Astrocyte of the hippocampus (primary cell): ENCODE results near the gene ALG1.

Source experiments
- DNase-seq: peaks from one replicate; pipeline ENCODE4 v3.0.0; 2011; ENCODE audit warnings: low read depth, low spot score

The ALG1 gene

GRCh38 chr16:5045499-5046115 is 26.0 kb upstream of the ALG1 start:
- no peak for DNase-seq

GRCh38 chr16:5046914-5047313 is 24.7 kb upstream of the ALG1 start:
- DNase-seq: no peak

DNA sequence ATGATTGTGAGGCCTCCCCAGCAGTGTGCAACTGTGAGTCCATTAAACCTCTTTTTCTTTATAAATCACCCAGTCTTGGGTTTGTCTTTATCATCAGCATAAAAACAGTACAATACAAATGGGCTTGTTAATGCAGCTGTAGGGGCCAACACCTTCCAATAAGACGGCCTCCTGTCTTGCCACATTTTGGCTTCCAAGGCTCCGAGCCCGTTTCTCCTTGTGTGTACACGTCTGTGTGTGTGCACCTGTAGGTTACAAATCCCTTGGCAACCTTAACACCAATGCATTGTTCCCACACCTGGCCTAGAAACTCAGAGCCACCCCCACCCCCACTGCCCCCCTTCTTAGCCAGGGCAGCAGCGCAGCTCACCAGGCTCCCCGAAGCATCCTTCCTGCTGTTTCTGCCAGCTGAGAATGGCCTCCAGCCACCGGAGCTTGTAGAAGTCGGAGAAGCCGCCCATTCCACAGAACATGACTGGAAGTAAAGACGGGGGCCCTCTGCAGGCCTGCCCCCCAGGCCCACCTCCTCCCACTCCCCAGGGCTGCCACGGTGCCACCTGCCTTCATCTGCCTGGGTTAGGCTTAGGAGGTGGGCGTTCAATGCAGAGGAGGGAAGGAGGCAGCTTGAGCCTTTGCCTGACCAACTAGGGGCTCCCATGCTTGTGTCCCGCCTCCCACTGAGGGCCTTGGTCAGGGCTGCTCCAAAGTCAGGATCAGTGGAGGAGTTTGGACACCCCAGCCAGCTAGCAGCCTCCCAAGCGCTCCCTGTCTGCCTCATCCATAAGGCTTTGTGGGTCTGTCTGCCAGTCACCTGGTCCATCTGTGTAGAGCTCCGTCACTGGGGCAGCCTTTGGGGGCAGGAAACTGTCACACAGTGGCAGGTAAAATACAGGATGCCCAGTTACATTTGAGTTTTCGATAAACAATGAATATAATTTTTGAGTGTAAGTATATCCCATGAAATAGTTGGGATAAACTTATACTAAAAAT is 16.5 kb upstream of the ALG1 start:
- DNase-seq: no peak

DNA sequence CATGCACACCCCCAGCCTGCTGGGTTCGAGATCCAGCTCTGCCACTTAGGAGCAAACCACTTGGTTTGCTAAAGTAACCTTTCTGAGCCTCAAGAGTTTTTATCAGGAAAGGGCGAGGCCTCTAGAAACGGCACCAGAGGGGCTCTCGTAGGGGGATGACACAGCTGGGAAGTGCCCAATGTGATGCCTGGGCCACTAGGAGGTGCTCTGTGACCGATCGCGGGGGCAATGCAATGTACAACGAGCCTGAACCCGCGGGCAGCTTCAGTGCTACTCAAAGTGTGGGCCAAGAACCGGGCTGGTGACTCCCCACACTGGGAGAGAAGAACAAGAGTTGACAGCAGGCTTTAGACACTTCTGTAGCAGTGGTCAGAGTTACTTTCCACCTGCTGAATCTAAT is 15.3 kb upstream of the ALG1 start:
- peak; percentile 18 for DNase-seq

- peak; percentile 28 for DNase-seq
Observed at GRCh38 chr16:5058476-5058875, 13.2 kb upstream of the ALG1 start.

- DNase-seq: no peak
Observed at GRCh38 chr16:5059386-5060072, 12.1 kb upstream of the ALG1 start.

- no peak for DNase-seq
Observed at GRCh38 chr16:5060073-5060641, 11.5 kb upstream of the ALG1 start.

DNA sequence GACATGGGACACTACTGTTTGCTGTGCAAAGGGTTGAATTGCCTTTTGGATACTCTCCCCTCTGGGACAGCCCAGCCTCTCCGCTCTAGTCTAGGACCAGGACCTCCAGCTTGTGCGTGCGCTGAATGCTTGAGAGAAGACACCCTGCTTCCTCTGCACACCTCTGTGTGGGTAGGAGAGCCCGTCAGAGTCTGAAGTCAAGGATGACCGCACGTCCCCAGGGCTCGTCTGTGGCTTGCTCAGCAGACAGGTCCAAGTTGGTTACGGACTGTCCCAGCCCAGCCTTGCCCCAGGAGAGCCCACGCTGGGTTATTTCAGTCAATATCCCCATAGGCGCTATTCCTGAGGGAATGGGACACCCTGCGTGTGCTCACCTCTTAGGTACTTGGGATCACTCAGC is 9.6 kb upstream of the ALG1 start:
- no peak for DNase-seq

- DNase-seq: no peak
Observed at GRCh38 chr16:5062790-5063765, 8.6 kb upstream of the ALG1 start.

DNA sequence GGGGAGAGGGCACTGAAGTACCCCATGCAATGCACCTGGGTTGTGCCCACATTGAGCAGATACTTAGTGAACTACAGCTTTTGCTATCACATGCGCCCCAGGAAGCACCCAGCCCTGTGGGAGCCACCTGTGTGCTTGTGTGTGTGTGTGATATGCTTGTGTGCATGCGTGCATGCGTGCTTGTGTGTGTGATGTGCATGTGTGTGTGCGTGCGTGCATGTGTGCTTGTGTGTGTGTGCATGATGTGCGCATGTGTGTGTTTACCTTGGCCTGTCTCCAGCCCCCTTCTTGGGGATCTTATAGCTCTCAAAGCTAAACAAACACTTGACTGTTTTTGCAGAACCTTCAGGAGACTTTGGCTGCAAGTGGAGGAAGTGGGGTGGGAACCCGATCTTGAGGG is 6.7 kb upstream of the ALG1 start:
- no peak for DNase-seq

GRCh38 chr16:5065326-5065725 is 6.3 kb upstream of the ALG1 start:
- DNase-seq: no peak

DNA sequence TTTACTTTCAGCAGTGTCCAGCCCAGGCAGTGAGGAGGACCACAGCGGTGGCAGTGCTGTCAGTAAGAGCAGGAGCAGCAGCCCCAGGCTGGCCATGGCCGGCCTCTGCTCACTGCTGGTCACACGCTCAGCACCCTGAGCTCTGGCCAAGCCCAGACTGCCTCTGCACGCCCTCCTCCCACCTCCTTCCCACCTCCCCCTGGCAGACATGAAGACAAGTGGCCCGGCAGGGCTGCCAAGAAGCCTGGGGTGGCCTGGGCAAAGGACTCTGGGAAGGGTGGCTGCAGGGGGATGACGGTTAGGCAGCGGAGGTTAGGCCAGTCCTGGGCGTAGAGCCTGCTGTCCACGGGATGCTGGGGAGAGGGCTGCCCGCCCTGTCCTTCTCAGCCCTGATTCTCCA is 5.8 kb upstream of the ALG1 start, which contains the start of gene C16orf89:
Gene C16orf89, minus strand, starts transcription at position 144 of the 400 bp plus-strand sequence. Its CDS starts 48 bp downstream, at position 96.
- no peak for DNase-seq

DNA sequence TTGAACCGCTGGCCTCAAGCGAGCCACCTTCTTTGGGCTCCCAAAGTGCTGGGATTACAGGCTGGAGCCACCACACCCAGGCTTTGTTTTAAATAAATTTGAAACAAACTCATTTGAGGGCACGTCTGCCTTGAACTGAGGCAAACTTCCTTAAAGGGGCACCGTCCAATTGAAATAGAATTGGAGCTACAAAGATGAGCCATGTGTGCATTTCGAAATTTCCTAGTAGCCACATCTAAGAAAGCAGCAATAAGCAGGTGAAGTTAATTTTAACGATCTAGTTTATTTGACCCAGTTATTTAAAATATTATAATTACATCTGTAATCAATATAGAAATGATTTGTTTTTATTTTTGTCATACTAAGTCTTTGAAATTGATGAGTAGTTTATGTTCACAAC is 5.1 kb upstream of the ALG1 start:
- DNase-seq: no peak

DNA sequence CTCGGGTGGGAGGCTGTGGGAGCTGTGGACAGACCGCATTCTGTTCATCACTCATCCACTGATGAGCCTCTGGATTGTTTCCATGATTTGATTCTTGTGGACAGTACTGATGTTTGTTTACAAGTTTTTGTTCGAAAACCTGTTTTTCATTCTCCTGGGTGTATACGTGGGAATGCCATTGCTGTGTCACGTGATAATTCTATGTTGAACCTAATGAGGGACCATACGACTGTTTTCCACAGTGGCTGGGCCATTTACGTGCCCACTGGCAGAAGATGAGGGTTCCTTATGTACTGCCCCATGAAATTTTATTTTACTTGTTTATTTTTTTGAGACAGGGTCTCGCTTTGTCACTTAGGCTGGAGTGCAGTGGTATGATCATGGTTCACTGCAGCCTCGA is 2.6 kb upstream of the ALG1 start:
- DNase-seq: no peak

GRCh38 chr16:5069854-5070253 is 1.8 kb upstream of the ALG1 start:
- no peak for DNase-seq

- DNase-seq: no peak
Observed at GRCh38 chr16:5070431-5071186, 1.0 kb upstream of the ALG1 start.

GRCh38 chr16:5071341-5071680 is 332 bp upstream of the ALG1 start:
- no peak for DNase-seq

GRCh38 chr16:5072334-5073278 is 963 bp downstream of the ALG1 start:
- DNase-seq: no peak

GRCh38 chr16:5073279-5073629 is 1.6 kb downstream of the ALG1 start:
- DNase-seq: no peak
